Activated T-cell treated with anti-CD3 and anti-CD28 coated beads for 1 hour (primary cell): Measurements from ENCODE around the gene SPPL2A.
"Not testable (repeated sequence)": the region's sequence is repeated elsewhere in the genome, so short reads cannot be mapped to it uniquely, and the experiment has no call there.

Experiments
- DNase-seq: peaks from one replicate; pipeline ENCODE4 v3.0.0-alpha.2; 2020; ENCODE audit warnings: low read depth

SPPL2A gene

GRCh38 chr15:50765195-50765967 lies at the start of gene SPPL2A:
Gene SPPL2A (minus strand): TSS chr15:50765706. CDS start chr15:50765533, 173 bp downstream.
- DNase-seq = peak; percentile 69

GRCh38 chr15:50814634-50815033 lies 49.1 kb upstream of the SPPL2A start:
- DNase-seq = no peak

GRCh38 chr15:50813865-50814264 lies 48.4 kb upstream of the SPPL2A start:
- DNase-seq = no peak

- DNase-seq = no peak
Observed at GRCh38 chr15:50813089-50813488, 47.6 kb upstream of the SPPL2A start.

GRCh38 chr15:50812181-50812506 lies 46.6 kb upstream of the SPPL2A start:
- not testable (repeated sequence) for DNase-seq

GRCh38 chr15:50811461-50812180 lies 46.1 kb upstream of the SPPL2A start:
- not testable (repeated sequence) for DNase-seq

- DNase-seq = no peak
Observed at GRCh38 chr15:50810128-50810527, 44.6 kb upstream of the SPPL2A start.

GRCh38 chr15:50808728-50809127 lies 43.2 kb upstream of the SPPL2A start:
- no peak for DNase-seq

GRCh38 chr15:50803479-50804180 lies 38.1 kb upstream of the SPPL2A start:
- no peak for DNase-seq

GRCh38 chr15:50800715-50801114 lies 35.2 kb upstream of the SPPL2A start:
- no peak for DNase-seq

GRCh38 chr15:50798684-50799083 lies 33.2 kb upstream of the SPPL2A start:
- no peak for DNase-seq

GRCh38 chr15:50797926-50798325 lies 32.4 kb upstream of the SPPL2A start:
- DNase-seq = no peak

- DNase-seq = no peak
Observed at GRCh38 chr15:50791486-50791885, 26.0 kb upstream of the SPPL2A start.

- no peak for DNase-seq
Observed at GRCh38 chr15:50790778-50791453, 25.4 kb upstream of the SPPL2A start.

- DNase-seq = no peak
Observed at GRCh38 chr15:50786871-50787270, 21.4 kb upstream of the SPPL2A start.

GRCh38 chr15:50786438-50786837 lies 20.9 kb upstream of the SPPL2A start:
- DNase-seq = no peak

- no peak for DNase-seq
Observed at GRCh38 chr15:50783895-50784294, 18.4 kb upstream of the SPPL2A start.

GRCh38 chr15:50783411-50783810 lies 17.9 kb upstream of the SPPL2A start:
- DNase-seq = no peak

GRCh38 chr15:50778086-50778485 lies 12.6 kb upstream of the SPPL2A start:
- no peak for DNase-seq

GRCh38 chr15:50777042-50777441 lies 11.5 kb upstream of the SPPL2A start:
- no peak for DNase-seq

- no peak for DNase-seq
Observed at GRCh38 chr15:50774450-50774849, 8.9 kb upstream of the SPPL2A start.

GRCh38 chr15:50773389-50773788 lies 7.9 kb upstream of the SPPL2A start:
- DNase-seq = no peak
